ENCODE data around the gene DOHH. TPM values are rescaled to one million over a fixed set of nuclear protein-coding genes. Genes with fewer than 3 reads are reported as not detected.

DOHH gene
- polyA plus RNA-seq, 1 donor (not counting 4 experiments of a cell fraction or from before 2014, with no cell fraction given), result 4.2 TPM

DNA sequence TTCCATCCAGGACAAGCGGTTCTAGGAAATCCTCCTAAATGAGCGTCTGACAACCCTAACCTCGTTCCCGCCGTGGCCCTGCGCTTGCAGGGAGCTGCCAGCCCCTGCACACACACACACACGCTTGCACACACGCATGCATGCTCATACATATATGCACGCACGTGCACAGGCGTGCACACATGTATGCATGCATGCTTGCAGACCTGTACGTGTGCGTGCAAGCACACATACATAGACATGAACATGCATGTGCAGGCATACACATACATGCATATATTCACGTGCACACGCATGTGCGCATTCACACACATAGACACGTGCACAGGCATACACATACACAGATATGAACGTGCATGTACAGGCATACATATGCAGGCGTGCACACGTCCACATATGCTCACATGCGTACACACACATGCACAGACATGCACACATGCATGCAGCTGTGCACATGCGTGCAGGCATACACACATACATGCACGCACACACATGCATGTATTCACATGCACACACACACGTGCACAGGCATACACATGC, 55.7 kb downstream of the DOHH start:
- Histone ChIP-seq H3K4me2 (ENCODE audit: control insufficient read depth, extremely low read depth, insufficient read depth, low read depth, low read length) (no peak overlapping the region), H3K27ac (ENCODE audit: control insufficient read depth, insufficient read depth, low read length) (no peak overlapping the region), H3K9me3 (ENCODE audit: control insufficient read depth, low read depth, low read length) (no peaks in the 10 kb centered on the region), H3K36me3 (ENCODE audit: control insufficient read depth in 2 of 2, extremely low read depth in 1 of 2, insufficient read depth in 2 of 2, low read length in 2 of 2) (peaks cover 25 to 33% of the 10 kb centered on the region in 2 experiments), H3K4me3 (ENCODE audit: control insufficient read depth in 2 of 3, extremely low read depth in 1 of 3, insufficient read depth in 2 of 3, low read depth in 1 of 3, low read length in 3 of 3) (no peak overlapping the region), H3K4me1 (ENCODE audit: control insufficient read depth, extremely low read depth, insufficient read depth, low read length) (no peaks in the 10 kb centered on the region), H2AFZ (ENCODE audit: control insufficient read depth, low read length) (no peak overlapping the region), H3K9ac (ENCODE audit: control insufficient read depth, extremely low read depth, insufficient read depth, low read length) (no peak overlapping the region), H4K20me1 (ENCODE audit: control insufficient read depth, extremely low read depth, insufficient read depth, low read length) (peaks cover 10% of the 10 kb centered on the region), H3K9me1 (ENCODE audit: control insufficient read depth, extremely low read depth, insufficient read depth, low read length) (no peaks in the 10 kb centered on the region), H3K79me2 (ENCODE audit: control insufficient read depth, insufficient read depth, low read length) (peaks cover 23% of the 10 kb centered on the region), H3K27me3 (ENCODE audit: control insufficient read depth, extremely low read depth, insufficient read depth, low read length) (no peaks in the 10 kb centered on the region)
- FAIRE-seq, result no peak
- no peak for TF ChIP-seq EZH2 (IDR thresholded peaks at IDR 0.05; ENCODE audit: low read length)
- no peak for DNase-seq (ENCODE audit: low read depth, low spot score)
- dilution Hi-C loops (cut with MboI; ENCODE audit: extremely low pct_ligation_motif_present, low sequenced_read_pairs), result no loop called here

DNA sequence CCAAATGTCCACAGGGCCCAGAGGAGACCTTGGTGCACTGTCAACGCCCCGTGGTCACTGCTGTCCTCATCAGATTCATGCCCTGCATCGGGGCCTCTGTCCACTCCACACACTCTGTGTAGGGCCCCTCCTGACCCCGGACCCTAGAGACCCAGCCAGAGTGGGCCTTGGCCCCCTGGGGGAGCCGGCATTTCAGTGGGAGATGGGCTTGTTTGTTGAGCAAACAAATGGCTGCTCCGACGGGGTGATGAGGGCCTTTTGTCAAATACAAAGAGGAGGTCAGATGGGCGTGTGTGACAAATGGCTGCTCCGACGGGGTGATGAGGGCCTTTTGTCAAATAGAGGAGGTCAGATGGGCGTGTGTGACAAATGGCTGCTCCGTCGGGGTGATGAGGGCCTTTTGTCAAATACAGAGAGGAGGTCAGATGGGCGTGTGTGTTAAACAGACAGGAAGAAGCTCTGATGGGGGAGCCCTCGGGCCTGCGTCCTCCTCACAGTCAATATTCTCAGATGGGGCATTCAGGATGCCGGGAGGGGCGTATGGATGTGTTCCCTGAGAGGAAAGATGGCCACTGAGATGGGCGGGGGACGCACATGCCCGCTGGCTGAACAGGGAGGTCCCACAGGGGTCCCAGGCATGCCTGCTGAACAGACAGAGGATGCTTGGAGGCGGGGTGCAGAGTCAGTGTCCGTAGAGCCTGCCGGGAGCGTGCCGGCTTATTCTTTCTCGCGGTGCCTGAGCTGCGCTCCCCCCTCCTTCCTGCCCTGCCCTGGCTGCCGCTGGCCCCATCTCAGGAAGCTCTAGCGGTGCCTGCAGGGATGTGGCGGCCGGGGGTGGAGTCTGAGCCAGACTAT, 56.4 kb downstream of the DOHH start:
- dilution Hi-C loops (cut with MboI; ENCODE audit: extremely low pct_ligation_motif_present, low sequenced_read_pairs), result no loop called here
- FAIRE-seq, result no peak
- Histone ChIP-seq H3K36me3 (ENCODE audit: control insufficient read depth in 2 of 2, extremely low read depth in 1 of 2, insufficient read depth in 2 of 2, low read length in 2 of 2) (peaks cover 24 to 30% of the 10 kb centered on the region in 2 experiments), H3K9me1 (ENCODE audit: control insufficient read depth, extremely low read depth, insufficient read depth, low read length) (no peaks in the 10 kb centered on the region), H3K9ac (ENCODE audit: control insufficient read depth, extremely low read depth, insufficient read depth, low read length) (no peak overlapping the region), H2AFZ (ENCODE audit: control insufficient read depth, low read length) (no peak overlapping the region), H3K9me3 (ENCODE audit: control insufficient read depth, low read depth, low read length) (no peaks in the 10 kb centered on the region), H3K27me3 (ENCODE audit: control insufficient read depth, extremely low read depth, insufficient read depth, low read length) (no peaks in the 10 kb centered on the region), H4K20me1 (ENCODE audit: control insufficient read depth, extremely low read depth, insufficient read depth, low read length) (peaks cover 10% of the 10 kb centered on the region), H3K4me3 (ENCODE audit: control insufficient read depth in 2 of 3, extremely low read depth in 1 of 3, insufficient read depth in 2 of 3, low read depth in 1 of 3, low read length in 3 of 3) (no peak overlapping the region), H3K4me1 (ENCODE audit: control insufficient read depth, extremely low read depth, insufficient read depth, low read length) (no peaks in the 10 kb centered on the region), H3K4me2 (ENCODE audit: control insufficient read depth, extremely low read depth, insufficient read depth, low read depth, low read length) (no peak overlapping the region), H3K27ac (ENCODE audit: control insufficient read depth, insufficient read depth, low read length) (no peak overlapping the region), H3K79me2 (ENCODE audit: control insufficient read depth, insufficient read depth, low read length) (peaks cover 23% of the 10 kb centered on the region)
- no peak for DNase-seq (ENCODE audit: low read depth, low spot score)
- TF ChIP-seq, protein P1, sequence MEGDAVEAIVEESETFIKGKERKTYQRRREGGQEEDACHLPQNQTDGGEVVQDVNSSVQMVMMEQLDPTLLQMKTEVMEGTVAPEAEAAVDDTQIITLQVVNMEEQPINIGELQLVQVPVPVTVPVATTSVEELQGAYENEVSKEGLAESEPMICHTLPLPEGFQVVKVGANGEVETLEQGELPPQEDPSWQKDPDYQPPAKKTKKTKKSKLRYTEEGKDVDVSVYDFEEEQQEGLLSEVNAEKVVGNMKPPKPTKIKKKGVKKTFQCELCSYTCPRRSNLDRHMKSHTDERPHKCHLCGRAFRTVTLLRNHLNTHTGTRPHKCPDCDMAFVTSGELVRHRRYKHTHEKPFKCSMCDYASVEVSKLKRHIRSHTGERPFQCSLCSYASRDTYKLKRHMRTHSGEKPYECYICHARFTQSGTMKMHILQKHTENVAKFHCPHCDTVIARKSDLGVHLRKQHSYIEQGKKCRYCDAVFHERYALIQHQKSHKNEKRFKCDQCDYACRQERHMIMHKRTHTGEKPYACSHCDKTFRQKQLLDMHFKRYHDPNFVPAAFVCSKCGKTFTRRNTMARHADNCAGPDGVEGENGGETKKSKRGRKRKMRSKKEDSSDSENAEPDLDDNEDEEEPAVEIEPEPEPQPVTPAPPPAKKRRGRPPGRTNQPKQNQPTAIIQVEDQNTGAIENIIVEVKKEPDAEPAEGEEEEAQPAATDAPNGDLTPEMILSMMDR (optimal IDR thresholded peaks at IDR 0.05 in 1 of 3, IDR thresholded peaks at IDR 0.05 in 1 of 3, conservative IDR thresholded peaks at IDR 0.05 in 1 of 3; ENCODE audit: extremely low read depth in 1 of 3, insufficient read depth in 2 of 3, low read length in 3 of 3), result no peak
- no peak for TF ChIP-seq EZH2 (IDR thresholded peaks at IDR 0.05; ENCODE audit: low read length)

All from keratinocyte (primary cell).